PC-3 (cell line): Measurements from ENCODE around the gene HOXA10.

Source experiments
- CTCF ChIP-seq: fragments of 300-600 bp; sonication (generic); conservative IDR thresholded peaks from 2 replicates; pipeline ENCODE4 v1.5.1; 2017; ENCODE audit warnings: antibody characterized with exemption, low read depth, mild to moderate bottlenecking, low read length
- EZH2 ChIP-seq: fragments of 300-600 bp; sonication (generic); IDR thresholded peaks from one replicate; pipeline ENCODE4 v1.6.1; 2017; ENCODE audit warnings: antibody characterized with exemption, mild to moderate bottlenecking, low read length; ENCODE audit not compliant: unreplicated experiment
- EZH2phosphoT487 ChIP-seq: fragments of 300-600 bp; sonication (generic); IDR thresholded peaks from 2 replicates; pipeline ENCODE4 v1.6.1; 2018; ENCODE audit warnings: mild to moderate bottlenecking, antibody characterized with exemption, low read length, borderline replicate concordance

- TF ChIP-seq CTCF (no peak), EZH2phosphoT487 (no peak), EZH2 (no peak)
Observed at GRCh38 chr7:27172823-27173510, 1.2 kb downstream of the HOXA10 start.
